T-helper 22 cell (primary cell): ENCODE data around the gene ACTR5.

Source experiments
- DNase-seq: peaks from one replicate; pipeline ENCODE4 v3.0.0-alpha.2; 2020; ENCODE audit warnings: low read depth

Gene ACTR5

GRCh38 chr20:38728911-38729642 is 19.2 kb upstream of the ACTR5 start:
- no peak for DNase-seq

GRCh38 chr20:38729767-38730166 is 18.5 kb upstream of the ACTR5 start:
- DNase-seq: no peak

GRCh38 chr20:38730167-38730988 is 17.9 kb upstream of the ACTR5 start:
- DNase-seq: no peak

GRCh38 chr20:38730989-38731737 is 17.1 kb upstream of the ACTR5 start:
- DNase-seq: peak; percentile 37

GRCh38 chr20:38731738-38732113 is 16.5 kb upstream of the ACTR5 start:
- DNase-seq: no peak

GRCh38 chr20:38732981-38733380 is 15.3 kb upstream of the ACTR5 start:
- no peak for DNase-seq

GRCh38 chr20:38735172-38735571 is 13.1 kb upstream of the ACTR5 start:
- DNase-seq: no peak

GRCh38 chr20:38737887-38738286 is 10.4 kb upstream of the ACTR5 start:
- no peak for DNase-seq

- DNase-seq: no peak
Measured at GRCh38 chr20:38745757-38746156, 2.5 kb upstream of the ACTR5 start.

- DNase-seq: no peak
Measured at GRCh38 chr20:38747495-38748096, 664 bp upstream of the ACTR5 start.

- DNase-seq: no peak
Measured at GRCh38 chr20:38748861-38749149, 545 bp downstream of the ACTR5 start.

GRCh38 chr20:38751360-38751976 is 3.2 kb downstream of the ACTR5 start:
- no peak for DNase-seq

GRCh38 chr20:38752029-38752428 is 3.8 kb downstream of the ACTR5 start:
- no peak for DNase-seq

GRCh38 chr20:38754924-38755323 is 6.7 kb downstream of the ACTR5 start:
- no peak for DNase-seq

- DNase-seq: no peak
Measured at GRCh38 chr20:38755324-38755910, 7.2 kb downstream of the ACTR5 start.

- DNase-seq: no peak
Measured at GRCh38 chr20:38757145-38757775, 9.0 kb downstream of the ACTR5 start.

- no peak for DNase-seq
Measured at GRCh38 chr20:38759106-38759505, 10.8 kb downstream of the ACTR5 start.

GRCh38 chr20:38760978-38761377 is 12.7 kb downstream of the ACTR5 start:
- no peak for DNase-seq

GRCh38 chr20:38762174-38762573 is 13.9 kb downstream of the ACTR5 start:
- no peak for DNase-seq

GRCh38 chr20:38763616-38764015 is 15.4 kb downstream of the ACTR5 start:
- DNase-seq: no peak
